Measurements from ENCODE around the gene CARHSP1. TPM values are rescaled to one million over a fixed set of nuclear protein-coding genes. Genes with fewer than 3 reads are reported as not detected.
"Not testable (repeated sequence)": the region's sequence is repeated elsewhere in the genome, so short reads cannot be mapped to it uniquely, and the experiment has no call there.

The CARHSP1 gene
- total RNA-seq, 1 experiment from 2014 or later = 182 TPM

- Histone ChIP-seq H3K4me3 (no peak overlapping the region), H3K36me3 (peaks cover 94% of the 10 kb centered on the region), H3K9me3 (replicated peaks) (no peaks in the 10 kb centered on the region), H3K27ac (no peak overlapping the region), H3K4me1 (replicated peaks) (no peaks in the 10 kb centered on the region), H3K27me3 (replicated peaks) (no peaks in the 10 kb centered on the region)
- DNase-seq (ENCODE audit: low read depth in 1 of 2, low spot score in 2 of 2) = no peak
Observed at GRCh38 chr16:8806272-8806983, 62.4 kb downstream of the CARHSP1 start.

DNA sequence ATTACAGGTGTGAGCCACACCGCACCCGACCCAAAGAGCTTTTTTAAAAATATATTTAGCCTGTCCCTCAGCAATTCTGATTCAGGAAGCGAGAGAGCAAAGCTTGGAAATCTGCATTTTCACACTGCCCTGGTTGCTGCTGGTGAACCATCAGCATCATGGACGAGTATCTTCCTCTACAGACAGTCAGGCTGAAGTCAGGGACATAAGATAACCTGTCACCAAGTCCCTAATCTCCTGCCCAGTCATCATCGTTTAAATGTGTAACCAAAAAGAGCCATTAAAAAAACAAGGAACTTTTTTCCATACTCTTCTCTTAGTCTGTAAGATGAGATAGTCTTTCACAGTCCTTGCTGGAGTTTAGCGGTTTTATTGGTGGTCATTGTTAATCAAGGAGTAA lies 64.5 kb downstream of the CARHSP1 start:
- no peaks in the 10 kb centered on the region for H3K4me1 ChIP-seq (replicated peaks)
- no peaks in the 10 kb centered on the region for H3K9me3 ChIP-seq (replicated peaks)
- no peaks in the 10 kb centered on the region for H3K27me3 ChIP-seq (replicated peaks)
- H3K36me3 ChIP-seq = peaks cover 90% of the 10 kb centered on the region
- no peak overlapping the region for H3K4me3 ChIP-seq
- no peak overlapping the region for H3K27ac ChIP-seq
- no peak for DNase-seq (ENCODE audit: low read depth in 1 of 2, low spot score in 2 of 2)

- DNase-seq (ENCODE audit: low read depth in 1 of 2, low spot score in 2 of 2); H3K27me3 ChIP-seq (replicated peaks); H3K27ac ChIP-seq; H3K4me1 ChIP-seq (replicated peaks); H3K9me3 ChIP-seq (replicated peaks); H3K4me3 ChIP-seq: not testable (repeated sequence)
- H3K36me3 ChIP-seq = peaks cover 90% of the 10 kb centered on the region
Observed at GRCh38 chr16:8803733-8804132, 65.1 kb downstream of the CARHSP1 start.

Other genes starting within 250 kb of the CARHSP1 start
- gene METTL22, start 247.3 kb downstream of the CARHSP1 start, total RNA-seq (2014; rRNA removed; shearing (Covaris generic)) = 14.9 and 19.8 TPM in 2 replicates
- 4.4 and 5.7 TPM in 2 replicates for gene ABAT, start 194.4 kb downstream of the CARHSP1 start, total RNA-seq (2014; rRNA removed; shearing (Covaris generic))
- 3.0 and 6.8 TPM in 2 replicates for gene TMEM186, start 71.4 kb downstream of the CARHSP1 start, total RNA-seq (2014; rRNA removed; shearing (Covaris generic))
- 47.9 and 50.2 TPM in 2 replicates for gene PMM2, start 71.2 kb downstream of the CARHSP1 start, total RNA-seq (2014; rRNA removed; shearing (Covaris generic))
- not detected in 2 replicates for gene LITAFD, start 13.3 kb upstream of the CARHSP1 start, total RNA-seq (2014; rRNA removed; shearing (Covaris generic))
- 35.7 and 51.5 TPM in 2 replicates for gene USP7, start 94.9 kb upstream of the CARHSP1 start, total RNA-seq (2014; rRNA removed; shearing (Covaris generic))
- 72.6 and 91.1 TPM in 2 replicates for gene HAPSTR1, start 222.6 kb upstream of the CARHSP1 start, total RNA-seq (2014; rRNA removed; shearing (Covaris generic))